ENCODE data around the gene ANTXR1.

The ANTXR1 gene

GRCh38 chr2:69167469-69167822 is 154.5 kb downstream of the ANTXR1 start:
- Histone ChIP-seq H3K9me2 (replicated peaks; ENCODE audit: low read depth, low read length) (no peaks in the 10 kb centered on the region), H3K9ac (ENCODE audit: low read depth, low read length, poor library complexity, severe bottlenecking) (no peak overlapping the region), H3K27me3 (ENCODE audit: insufficient read depth, low read length, poor library complexity, severe bottlenecking) (no peaks in the 10 kb centered on the region), H4K20me1 (ENCODE audit: insufficient read depth, low read length, poor library complexity, severe bottlenecking) (no peaks in the 10 kb centered on the region), H2AFZ (ENCODE audit: low read length) (no peak overlapping the region), H3K4me3 (ENCODE audit: low read length, poor library complexity, severe bottlenecking) (no peak overlapping the region), H3K4me1 (ENCODE audit: insufficient read depth, low read length, poor library complexity, severe bottlenecking) (no peaks in the 10 kb centered on the region), H3K36me3 (ENCODE audit: insufficient read depth, low read length) (peaks cover 3% of the 10 kb centered on the region; the same call in 1 of the 2 replicates), H3K4me2 (ENCODE audit: low read depth, low read length, poor library complexity, severe bottlenecking) (no peak overlapping the region), H3F3A (ENCODE audit: low read depth) (no peaks in the 10 kb centered on the region), H3K9me3 (ENCODE audit: insufficient read depth, low read depth, low read length) (no peaks in the 10 kb centered on the region), H3K79me2 (ENCODE audit: insufficient read depth, low read length) (no peaks in the 10 kb centered on the region)
- no peak for TF ChIP-seq EZH2phosphoT487 (IDR thresholded peaks at IDR 0.05; ENCODE audit: borderline replicate concordance)
- TF ChIP-seq, protein P1, sequence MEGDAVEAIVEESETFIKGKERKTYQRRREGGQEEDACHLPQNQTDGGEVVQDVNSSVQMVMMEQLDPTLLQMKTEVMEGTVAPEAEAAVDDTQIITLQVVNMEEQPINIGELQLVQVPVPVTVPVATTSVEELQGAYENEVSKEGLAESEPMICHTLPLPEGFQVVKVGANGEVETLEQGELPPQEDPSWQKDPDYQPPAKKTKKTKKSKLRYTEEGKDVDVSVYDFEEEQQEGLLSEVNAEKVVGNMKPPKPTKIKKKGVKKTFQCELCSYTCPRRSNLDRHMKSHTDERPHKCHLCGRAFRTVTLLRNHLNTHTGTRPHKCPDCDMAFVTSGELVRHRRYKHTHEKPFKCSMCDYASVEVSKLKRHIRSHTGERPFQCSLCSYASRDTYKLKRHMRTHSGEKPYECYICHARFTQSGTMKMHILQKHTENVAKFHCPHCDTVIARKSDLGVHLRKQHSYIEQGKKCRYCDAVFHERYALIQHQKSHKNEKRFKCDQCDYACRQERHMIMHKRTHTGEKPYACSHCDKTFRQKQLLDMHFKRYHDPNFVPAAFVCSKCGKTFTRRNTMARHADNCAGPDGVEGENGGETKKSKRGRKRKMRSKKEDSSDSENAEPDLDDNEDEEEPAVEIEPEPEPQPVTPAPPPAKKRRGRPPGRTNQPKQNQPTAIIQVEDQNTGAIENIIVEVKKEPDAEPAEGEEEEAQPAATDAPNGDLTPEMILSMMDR (conservative IDR thresholded peaks at IDR 0.05; ENCODE audit: low read length): no peak

- no peak overlapping the region for H3K9ac ChIP-seq (ENCODE audit: low read depth, low read length, poor library complexity, severe bottlenecking)
- no peaks in the 10 kb centered on the region for H3K4me1 ChIP-seq (ENCODE audit: insufficient read depth, low read length, poor library complexity, severe bottlenecking)
- H3K79me2 ChIP-seq (ENCODE audit: insufficient read depth, low read length): no peaks in the 10 kb centered on the region
- H3K4me2 ChIP-seq (ENCODE audit: low read depth, low read length, poor library complexity, severe bottlenecking): no peak overlapping the region
- TF ChIP-seq EZH2phosphoT487 (IDR thresholded peaks at IDR 0.05; ENCODE audit: borderline replicate concordance): no peak
- TF ChIP-seq, protein P1 (conservative IDR thresholded peaks at IDR 0.05; ENCODE audit: low read length): no peak
- H3K4me3 ChIP-seq (ENCODE audit: low read length, poor library complexity, severe bottlenecking): no peak overlapping the region
- H3K9me3 ChIP-seq (ENCODE audit: insufficient read depth, low read depth, low read length): no peaks in the 10 kb centered on the region
- no peaks in the 10 kb centered on the region for H3K9me2 ChIP-seq (replicated peaks; ENCODE audit: low read depth, low read length)
- no peaks in the 10 kb centered on the region for H3K27me3 ChIP-seq (ENCODE audit: insufficient read depth, low read length, poor library complexity, severe bottlenecking)
- H4K20me1 ChIP-seq (ENCODE audit: insufficient read depth, low read length, poor library complexity, severe bottlenecking): no peaks in the 10 kb centered on the region
- H3F3A ChIP-seq (ENCODE audit: low read depth): no peaks in the 10 kb centered on the region
- peaks cover 3% of the 10 kb centered on the region; the same call in 1 of the 2 replicates for H3K36me3 ChIP-seq (ENCODE audit: insufficient read depth, low read length)
- H2AFZ ChIP-seq (ENCODE audit: low read length): no peak overlapping the region
Measured at GRCh38 chr2:69168144-69168813, 155.3 kb downstream of the ANTXR1 start.

GRCh38 chr2:69168950-69169654 is 156.1 kb downstream of the ANTXR1 start:
- Histone ChIP-seq H3F3A (ENCODE audit: low read depth) (no peaks in the 10 kb centered on the region), H3K9ac (ENCODE audit: low read depth, low read length, poor library complexity, severe bottlenecking) (no peak overlapping the region), H4K20me1 (ENCODE audit: insufficient read depth, low read length, poor library complexity, severe bottlenecking) (no peaks in the 10 kb centered on the region), H3K4me2 (ENCODE audit: low read depth, low read length, poor library complexity, severe bottlenecking) (no peak overlapping the region), H3K4me3 (ENCODE audit: low read length, poor library complexity, severe bottlenecking) (no peak overlapping the region), H3K9me2 (replicated peaks; ENCODE audit: low read depth, low read length) (no peaks in the 10 kb centered on the region), H2AFZ (ENCODE audit: low read length) (no peak overlapping the region), H3K9me3 (ENCODE audit: insufficient read depth, low read depth, low read length) (no peaks in the 10 kb centered on the region), H3K4me1 (ENCODE audit: insufficient read depth, low read length, poor library complexity, severe bottlenecking) (no peaks in the 10 kb centered on the region), H3K36me3 (ENCODE audit: insufficient read depth, low read length) (no peaks in the 10 kb centered on the region), H3K27me3 (ENCODE audit: insufficient read depth, low read length, poor library complexity, severe bottlenecking) (no peaks in the 10 kb centered on the region), H3K79me2 (ENCODE audit: insufficient read depth, low read length) (no peaks in the 10 kb centered on the region)
- TF ChIP-seq, protein P1 (conservative IDR thresholded peaks at IDR 0.05; ENCODE audit: low read length): no peak
- no peak for TF ChIP-seq EZH2phosphoT487 (IDR thresholded peaks at IDR 0.05; ENCODE audit: borderline replicate concordance)
